T-helper 9 cell (primary cell): Measurements from ENCODE around the gene UGT1A9.

Source experiments
- DNase-seq: peaks from one replicate; pipeline ENCODE4 v3.0.0-alpha.2; 2020

Gene UGT1A9

DNA sequence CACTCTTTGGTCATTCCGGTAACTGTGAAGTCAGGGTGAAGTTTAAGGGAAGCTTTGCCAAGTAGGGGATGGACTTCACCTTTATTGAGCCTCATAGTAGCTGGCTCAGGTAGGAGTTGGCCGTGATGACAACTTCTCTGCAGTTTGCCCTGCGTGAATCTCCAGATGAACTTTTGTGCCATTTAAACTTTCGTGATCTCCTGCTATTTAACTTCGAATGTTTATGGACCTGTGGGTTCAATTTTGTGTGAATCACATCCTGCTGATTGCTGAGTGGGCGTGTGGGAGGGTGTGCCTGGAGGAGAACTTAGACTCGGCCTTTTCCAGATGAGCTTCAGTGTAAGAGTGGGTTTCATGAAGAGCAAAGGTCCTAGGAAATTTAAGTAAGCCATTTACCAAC is 92.6 kb downstream of the UGT1A9 start:
- no peak for DNase-seq

DNA sequence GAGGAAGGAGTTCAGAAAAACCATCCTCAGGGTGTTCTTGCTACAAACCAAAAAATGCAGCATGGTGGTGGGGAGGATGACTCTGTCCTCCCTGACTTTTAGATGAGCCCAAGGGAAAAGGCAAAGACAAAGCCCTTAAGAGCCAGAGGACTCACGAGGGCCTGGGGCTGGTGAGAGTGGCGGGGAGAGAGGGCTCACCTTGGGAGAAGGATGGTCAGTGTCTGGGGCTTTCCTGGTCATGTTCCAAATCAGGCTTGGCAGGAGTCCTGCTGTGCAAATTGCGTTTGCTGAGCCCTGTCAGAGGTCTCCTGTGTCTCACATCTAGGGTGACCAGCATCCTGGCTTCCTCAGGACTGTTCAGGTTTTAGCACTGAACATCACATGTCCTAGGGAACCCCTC is 93.1 kb downstream of the UGT1A9 start:
- DNase-seq = no peak

DNA sequence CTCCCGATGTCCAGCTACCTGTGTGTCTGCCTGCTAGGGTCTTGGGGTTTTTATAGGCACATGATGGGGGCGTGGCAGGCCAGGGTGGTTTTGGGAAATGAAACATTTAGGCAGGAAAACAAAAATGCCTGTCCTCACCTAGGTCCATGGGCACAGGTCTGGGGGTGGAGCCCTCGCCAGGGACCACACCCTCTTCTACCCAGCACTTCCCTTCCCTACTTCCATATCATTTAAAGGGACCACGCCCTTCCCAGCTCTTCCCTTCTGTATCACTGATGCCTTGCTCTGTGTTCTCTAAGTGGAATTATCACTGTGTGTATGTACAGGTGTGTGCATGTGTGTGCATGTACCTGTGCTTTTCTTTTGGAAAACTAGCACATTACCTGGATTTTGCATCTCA is 94.7 kb downstream of the UGT1A9 start:
- DNase-seq = no peak

DNA sequence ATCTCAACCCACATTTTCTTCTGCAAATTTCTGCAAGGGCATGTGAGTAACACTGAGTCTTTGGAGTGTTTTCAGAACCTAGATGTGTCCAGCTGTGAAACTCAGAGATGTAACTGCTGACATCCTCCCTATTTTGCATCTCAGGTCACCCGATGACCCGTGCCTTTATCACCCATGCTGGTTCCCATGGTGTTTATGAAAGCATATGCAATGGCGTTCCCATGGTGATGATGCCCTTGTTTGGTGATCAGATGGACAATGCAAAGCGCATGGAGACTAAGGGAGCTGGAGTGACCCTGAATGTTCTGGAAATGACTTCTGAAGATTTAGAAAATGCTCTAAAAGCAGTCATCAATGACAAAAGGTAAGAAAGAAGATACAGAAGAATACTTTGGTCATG is 96.4 kb downstream of the UGT1A9 start:
- DNase-seq = no peak

DNA sequence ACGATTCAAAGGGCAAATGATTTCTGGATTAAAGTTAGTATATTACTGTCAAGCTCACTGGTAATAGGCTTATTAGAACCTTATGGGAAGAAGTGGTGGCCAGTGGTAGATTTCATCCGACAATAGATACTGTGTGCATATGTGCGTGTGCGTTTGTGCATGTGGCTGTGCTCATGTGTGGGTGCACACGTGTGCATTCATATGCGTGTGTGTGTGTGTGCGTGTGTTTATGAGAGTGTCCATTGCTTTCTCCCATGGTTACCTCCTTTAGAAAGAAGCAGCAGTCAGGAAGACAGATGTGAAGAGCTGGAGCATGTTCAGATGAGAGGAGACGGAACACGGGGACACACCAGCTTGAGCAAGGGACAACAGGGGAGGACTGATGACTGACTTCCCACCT is 97.6 kb downstream of the UGT1A9 start:
- DNase-seq = no peak

DNA sequence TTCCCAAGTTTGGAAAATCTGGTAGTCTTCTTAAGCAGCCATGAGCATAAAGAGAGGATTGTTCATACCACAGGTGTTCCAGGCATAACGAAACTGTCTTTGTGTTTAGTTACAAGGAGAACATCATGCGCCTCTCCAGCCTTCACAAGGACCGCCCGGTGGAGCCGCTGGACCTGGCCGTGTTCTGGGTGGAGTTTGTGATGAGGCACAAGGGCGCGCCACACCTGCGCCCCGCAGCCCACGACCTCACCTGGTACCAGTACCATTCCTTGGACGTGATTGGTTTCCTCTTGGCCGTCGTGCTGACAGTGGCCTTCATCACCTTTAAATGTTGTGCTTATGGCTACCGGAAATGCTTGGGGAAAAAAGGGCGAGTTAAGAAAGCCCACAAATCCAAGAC is 100.5 kb downstream of the UGT1A9 start:
- no peak for DNase-seq

DNA sequence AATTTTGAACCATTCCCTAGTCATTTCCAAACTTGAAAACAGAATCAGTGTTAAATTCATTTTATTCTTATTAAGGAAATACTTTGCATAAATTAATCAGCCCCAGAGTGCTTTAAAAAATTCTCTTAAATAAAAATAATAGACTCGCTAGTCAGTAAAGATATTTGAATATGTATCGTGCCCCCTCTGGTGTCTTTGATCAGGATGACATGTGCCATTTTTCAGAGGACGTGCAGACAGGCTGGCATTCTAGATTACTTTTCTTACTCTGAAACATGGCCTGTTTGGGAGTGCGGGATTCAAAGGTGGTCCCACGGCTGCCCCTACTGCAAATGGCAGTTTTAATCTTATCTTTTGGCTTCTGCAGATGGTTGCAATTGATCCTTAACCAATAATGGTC is 100.9 kb downstream of the UGT1A9 start:
- no peak for DNase-seq

DNA sequence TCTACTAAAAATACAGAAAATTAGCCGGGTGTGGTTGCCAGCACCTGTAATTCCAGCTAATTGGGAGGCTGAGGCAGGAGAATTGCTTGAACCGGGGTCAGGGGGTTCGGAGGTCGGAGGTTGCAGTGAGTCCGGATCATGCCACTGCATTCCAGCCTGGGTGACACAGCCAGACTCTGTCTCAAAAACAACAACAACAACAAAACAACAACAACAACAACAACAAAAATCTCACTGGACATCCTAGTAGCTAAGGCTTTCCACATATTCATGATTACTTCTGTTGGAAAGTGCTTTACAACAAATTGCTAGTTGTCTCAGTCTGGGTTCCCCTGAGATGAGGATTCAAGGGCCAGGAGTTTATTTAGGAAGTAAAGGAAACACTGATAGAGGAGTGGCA is 102.2 kb downstream of the UGT1A9 start:
- DNase-seq = no peak

DNA sequence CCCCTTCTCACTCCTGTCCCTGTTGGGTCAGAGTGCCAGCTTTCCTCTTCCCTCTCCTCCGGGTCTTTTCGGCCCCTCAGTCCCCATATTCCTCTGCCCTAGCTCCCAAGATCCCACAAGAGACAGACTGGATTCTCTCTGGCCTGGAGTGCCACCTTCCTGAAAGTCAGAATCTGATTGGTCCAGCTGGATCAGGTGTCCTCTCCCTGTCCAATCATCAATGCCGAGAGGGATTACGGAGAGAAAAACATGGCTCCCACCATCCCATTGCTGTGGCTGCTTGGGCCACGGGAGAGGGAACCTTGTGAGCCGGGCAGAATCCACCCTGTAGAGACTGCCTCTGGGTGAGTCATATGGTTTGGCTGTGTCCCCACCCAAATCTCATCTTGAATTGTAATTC is 103.7 kb downstream of the UGT1A9 start:
- DNase-seq = no peak

DNA sequence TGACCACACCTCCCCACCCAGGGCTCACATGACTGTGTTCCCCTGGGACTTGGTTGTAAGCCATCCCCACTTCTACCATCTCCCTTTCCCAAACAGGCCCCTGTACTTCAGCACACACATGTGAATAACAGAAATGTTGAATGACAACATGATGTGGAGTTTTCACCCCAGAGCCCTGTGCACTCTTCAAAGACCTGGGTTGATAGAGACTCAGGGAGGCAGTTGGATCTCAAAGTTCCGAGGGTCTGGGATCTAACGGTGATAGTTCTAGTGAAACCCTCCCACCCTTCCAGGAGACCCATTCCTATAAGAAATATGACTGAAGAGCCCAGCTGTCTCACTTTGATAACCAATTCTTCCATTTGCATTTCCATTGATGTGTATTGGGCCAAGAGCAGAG is 106.3 kb downstream of the UGT1A9 start, which contains the start of gene MROH2A:
Gene MROH2A (plus strand): TSS at position 301 of the 400 bp plus-strand sequence. CDS start 1,029 bp downstream, outside the sequence.
- DNase-seq = no peak

DNA sequence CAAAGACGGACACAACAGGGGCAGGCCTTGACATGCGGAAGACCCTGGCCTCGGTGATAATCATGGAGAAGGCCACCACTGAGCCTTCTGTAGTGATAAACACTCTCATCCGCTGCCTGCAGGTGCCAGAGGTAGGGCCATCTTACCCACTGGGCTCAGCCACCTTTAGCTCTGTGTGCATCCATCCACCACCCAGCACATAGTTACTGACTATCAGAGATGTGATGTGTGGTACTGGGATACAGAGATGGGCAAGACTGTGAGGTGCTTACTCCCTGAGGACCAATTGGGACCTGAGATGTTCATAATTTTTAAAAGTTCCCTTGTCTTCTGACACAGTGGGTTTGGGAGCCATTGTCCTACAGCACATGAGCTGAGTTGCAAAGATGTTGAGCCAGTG is 108.0 kb downstream of the UGT1A9 start:
- DNase-seq = no peak

DNA sequence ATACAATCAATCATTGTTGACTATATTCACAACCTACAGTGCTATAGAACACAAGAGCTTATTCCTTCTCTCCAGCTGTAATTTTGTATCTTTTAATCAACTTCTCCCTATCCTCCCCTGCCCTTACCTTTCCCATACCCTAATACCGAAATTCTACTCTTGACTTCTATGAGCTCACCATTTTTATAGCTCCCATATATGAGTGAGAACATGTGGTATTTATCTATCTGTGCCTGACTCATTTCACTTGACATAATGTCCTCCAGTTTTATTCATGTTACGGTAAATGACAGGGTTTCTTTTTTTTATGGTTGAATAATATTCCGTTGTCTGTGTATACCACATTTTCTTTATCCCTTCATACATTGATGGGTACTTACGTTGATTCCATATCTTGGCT is 109.1 kb downstream of the UGT1A9 start:
- DNase-seq = no peak

DNA sequence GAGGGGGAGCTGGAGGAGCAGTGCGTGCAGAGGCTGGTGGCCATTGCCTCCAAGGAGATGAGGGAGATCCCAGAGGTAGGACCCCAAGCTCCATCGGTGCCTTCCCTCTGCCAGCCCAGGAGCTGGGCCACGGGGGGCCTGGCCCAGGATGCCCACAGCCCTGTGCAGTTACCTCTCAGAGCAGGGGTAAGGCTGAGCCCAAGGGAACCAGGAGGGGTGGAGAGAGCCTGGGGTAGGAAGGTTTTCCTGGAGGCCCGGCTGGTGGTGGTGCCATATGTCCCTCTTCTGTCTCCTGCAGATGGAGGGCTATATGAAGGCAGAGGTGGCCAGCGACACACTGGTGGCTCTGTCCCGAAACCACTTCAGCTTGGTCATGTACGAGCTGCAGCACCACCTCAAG is 117.9 kb downstream of the UGT1A9 start:
- DNase-seq = no peak

DNA sequence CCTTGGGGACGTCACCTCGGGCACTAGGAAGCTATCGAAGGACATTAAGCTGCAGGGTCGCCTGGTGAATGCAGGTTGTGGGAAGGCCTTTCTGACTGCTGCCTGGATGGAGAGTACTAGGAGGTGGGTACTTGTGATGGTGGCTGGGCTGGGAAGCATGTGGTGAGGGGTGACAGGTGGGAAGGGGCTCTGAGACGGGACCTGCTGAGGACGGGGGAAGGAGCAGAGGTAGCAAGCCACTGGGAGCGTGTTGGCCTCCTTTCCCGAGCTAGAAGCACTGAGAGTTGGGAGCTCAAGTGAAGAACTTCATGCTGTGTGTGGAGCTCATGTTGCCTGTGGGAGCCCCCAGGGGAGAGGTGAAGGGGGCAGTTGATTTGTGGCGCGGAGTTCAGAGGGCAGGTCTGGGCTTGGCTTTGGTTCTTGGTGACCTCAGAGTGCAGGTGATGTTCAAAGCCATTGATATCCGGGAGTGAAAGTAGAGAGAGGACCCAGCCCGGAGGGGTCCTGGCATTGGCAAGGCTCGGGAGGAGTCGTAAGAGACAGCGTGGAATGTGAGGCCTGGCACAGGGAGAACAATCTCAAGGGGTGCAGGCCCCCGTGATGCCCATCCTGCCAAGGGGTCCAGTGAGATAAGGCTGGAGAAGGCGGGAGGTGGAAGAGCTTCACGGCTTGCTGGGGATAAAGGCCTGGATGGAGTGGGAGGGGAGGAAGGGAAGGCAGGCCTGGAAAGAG is 119.6 kb downstream of the UGT1A9 start:
- DNase-seq = no peak

DNA sequence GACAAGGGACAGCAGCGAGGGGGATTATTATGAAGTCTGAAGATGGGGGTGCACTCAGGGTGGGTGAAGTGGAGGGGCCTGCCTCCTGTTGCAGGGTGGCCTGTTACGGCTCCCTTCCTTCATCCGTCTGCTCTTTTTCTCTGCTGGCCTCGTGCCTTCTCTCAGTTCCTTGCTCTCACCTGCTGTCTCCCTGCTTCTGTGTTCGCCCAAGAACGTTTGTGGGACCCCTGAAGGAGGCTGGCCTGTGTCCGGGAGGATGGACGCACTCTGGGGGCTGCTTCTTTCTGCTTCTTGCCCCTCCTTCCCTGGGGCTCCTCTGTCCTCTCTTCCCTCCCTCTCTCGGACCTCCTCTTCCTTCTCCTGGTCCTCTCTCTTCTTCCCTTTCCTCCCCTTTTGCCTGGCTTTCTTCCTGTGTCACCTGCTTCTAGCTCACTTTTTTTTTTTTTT is 120.2 kb downstream of the UGT1A9 start:
- no peak for DNase-seq

DNA sequence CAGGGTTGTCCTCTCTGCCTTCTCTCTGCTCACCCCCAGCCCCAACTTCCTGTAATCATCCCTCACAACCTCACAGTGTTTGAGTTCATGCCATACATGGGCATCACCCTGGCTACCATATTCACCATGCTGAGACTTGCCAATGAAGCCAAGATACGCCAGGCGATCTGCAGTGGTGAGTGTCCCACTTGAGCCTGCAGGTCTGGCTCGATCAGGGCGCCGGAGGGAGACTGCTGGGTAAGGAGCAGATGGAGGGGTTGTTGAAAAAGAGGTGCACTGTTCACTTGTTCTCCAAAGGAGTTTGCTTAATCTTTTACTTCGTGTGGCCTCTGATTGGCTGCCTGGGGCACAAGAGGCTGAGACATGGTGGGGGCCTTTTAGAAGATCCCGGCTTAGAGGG is 121.0 kb downstream of the UGT1A9 start:
- DNase-seq = no peak

DNA sequence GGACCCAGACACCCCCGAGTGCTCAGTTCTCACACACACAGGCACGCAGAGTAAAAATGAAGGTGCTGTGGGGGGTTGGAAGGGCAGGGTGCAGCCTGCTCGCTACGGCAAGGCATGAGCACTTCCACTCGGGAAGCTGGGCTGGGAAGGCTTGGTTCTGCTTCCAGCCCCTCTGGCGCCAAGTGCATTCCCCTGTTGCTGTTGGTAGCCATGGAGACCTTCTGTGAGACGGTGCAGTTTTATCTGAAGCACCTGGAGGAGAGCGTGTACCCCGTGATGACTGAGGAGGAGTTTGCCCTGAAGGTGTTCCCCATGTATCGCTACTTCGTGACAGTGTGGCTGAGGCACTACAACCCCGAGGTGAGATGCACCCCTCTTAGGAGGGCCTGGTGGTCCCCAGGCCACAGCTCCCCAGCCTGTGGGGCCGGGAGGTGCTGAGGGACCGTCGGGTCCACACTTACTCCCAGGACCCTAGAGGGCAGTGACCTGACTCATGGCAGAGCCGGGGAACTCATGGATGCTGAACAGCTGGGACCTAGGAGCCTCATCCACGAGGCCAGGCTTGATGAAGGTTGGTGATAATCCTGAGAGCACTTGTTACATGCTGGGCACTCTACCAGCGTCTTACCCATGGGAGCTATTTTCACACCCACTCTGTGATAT is 121.9 kb downstream of the UGT1A9 start:
- DNase-seq = no peak

DNA sequence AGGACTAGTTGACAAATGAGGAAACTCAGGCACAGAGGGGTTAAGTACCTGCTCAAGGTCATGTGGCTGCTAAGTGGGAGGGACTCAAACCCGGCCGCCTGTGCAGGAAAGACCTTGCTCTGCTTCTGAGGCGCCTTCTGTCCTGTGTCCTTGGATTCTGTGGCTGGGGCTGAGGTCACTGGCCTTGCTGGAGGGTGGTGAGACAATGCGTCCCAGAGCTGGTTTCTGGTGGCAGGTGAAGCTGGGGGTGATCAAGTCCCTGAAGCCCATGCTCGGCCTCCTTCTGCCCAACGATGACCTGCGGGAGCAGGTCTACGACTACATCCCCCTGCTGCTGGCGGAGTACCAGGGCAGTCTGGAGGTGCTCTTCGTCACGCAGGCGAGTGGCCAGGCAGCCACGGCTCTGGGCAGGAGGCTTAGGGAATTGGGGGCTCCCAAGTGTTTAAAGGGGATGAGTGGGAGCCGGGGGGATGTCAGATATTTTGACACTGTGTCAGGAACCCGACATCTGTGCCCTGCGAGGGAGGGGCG is 122.5 kb downstream of the UGT1A9 start:
- DNase-seq = no peak

DNA sequence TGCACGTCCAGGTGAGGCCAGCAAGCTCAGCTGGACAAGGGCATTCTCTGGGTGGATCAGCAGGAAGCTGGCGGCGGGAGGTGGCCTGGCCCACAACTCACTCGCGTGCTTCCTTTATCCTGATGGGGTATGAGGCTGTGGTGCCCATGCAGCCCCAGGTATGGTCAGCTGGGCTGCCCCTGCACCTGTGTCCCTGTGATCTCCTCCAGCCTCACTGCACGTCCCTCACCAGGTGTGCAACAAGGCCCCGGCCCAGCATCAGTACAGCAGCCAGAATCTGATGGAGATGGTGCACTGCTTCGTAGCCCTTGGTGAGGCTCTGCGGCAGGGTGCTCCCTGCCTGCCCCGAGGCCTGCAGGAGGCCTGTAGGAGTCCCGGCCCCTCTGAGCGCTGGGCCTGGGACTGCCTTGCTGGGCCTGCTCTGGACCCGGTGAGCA is 124.1 kb downstream of the UGT1A9 start:
- DNase-seq = no peak

DNA sequence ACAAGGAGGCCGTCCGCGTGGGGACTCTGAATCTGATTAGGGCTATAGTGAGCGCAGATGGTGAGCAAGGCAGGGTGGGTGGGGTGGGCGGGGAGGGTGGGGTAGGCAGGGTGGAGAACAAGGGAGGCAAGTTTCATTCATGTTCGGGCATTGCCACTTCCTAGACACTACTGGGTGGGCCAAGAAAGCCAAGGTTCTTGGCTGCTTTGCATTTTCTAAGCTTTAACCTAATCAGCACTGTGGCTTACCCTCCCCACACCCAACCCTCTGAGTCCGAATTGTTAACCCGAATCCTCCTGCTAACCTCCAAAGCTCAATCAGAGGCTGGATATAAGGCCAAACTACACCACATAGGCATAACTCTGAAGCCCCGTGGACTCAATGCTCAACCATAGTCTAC is 124.6 kb downstream of the UGT1A9 start:
- no peak for DNase-seq

DNA sequence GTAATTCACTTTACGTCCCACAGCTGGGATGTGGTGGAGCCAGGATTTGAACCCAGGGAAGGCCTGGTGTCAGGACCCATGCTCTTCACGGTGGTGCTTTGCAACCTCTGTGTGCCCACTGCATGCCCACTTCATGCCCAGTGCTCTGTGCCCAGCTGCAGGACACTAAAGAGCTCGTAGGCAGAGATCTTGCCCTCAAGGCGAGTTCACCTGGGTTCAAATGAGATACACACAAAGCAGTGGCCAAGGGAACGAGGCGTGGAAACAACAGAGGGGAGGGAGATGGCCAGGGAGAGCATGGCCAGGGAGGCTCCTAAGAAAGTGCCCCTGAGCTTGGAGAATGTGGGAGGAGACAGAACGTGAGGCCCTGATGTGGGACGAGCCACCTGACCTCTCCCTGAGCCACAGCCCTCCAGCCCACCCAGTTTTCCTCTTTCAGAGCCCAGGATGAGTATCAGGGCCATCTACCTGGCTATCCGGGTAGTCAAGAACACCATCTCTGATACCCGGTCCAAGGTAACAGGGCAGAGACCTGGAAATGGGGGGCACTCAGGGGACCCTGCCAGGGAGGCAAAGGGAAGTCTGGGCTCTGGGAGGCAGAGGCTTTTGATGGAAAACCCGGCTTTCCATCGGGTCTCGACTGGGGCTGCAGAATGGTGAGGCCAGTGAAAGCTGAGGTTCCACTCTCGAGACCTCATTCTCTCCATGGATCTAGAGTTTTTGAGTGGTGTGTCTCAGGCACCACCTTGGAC is 126.8 kb downstream of the UGT1A9 start:
- no peak for DNase-seq

DNA sequence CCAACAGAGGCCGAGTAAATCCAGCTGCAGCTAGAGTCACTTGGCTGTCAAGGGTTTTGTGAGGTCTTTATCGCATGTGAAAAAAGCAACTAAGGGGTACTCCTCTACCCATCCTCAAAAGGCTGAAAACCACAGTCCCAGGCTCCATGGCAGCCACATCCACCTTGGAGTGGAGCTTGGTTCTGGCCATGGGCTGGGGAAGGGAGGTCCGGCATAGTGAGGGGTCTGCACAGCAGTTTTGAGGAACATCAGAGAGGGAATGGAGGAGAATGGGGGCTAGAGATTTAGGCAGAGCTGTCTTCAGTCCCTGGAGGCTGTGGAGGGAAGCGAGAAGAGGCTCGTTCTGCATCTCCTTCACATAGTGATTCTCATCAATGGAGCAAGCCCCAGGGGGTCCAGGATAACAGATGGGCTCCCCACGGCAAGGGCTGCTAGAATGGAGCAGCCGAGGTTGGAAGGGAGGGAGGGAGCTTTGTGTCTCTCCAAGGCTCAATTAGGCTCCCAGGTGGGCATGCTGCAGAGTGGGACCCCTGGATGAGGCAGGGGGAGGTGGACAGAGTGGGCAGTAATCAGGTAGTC is 127.5 kb downstream of the UGT1A9 start:
- no peak for DNase-seq

DNA sequence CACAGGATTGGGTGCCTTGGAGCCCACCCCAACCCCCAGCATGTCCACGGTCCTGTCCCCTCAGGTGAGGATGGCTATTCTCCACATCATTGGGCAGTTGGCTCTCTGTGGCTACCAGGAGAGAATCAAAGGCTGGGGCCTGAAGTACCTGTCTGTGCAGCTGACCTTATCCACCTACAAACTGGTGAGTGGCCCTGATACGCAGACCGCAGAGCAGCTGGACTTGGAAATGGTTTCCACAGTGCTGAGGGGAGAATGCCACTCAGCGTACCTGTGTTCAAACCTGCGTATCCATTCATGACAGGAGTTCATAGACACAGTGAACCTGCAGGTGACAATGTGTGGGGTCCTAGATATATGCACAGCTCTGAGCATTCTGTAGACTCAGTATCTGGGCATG is 128.0 kb downstream of the UGT1A9 start:
- no peak for DNase-seq
